K562 (cell line): ENCODE data around the gene KLHDC2. TPM values are rescaled to one million over a fixed set of nuclear protein-coding genes. Genes with fewer than 3 reads are reported as not detected.

Experiments used
- ARID2 ChIP-seq: fragments of 450-650 bp; IDR thresholded peaks from 2 replicates; pipeline ENCODE4 v1.6.1; 2017; ENCODE audit warnings: antibody characterized with exemption, mild to moderate bottlenecking
- CCAR2 ChIP-seq: fragments of 200-400 bp; formaldehyde crosslinking; IDR thresholded peaks from 2 replicates; pipeline ENCODE4 v1.6.1; 2017; ENCODE audit warnings: mild to moderate bottlenecking, low read depth, low read length
- DLX4 ChIP-seq: fragments of 250-450 bp; sonication (Bioruptor Pico); IDR thresholded peaks from 2 replicates; pipeline ENCODE4 v1.6.1; 2021; ENCODE audit warnings: mild to moderate bottlenecking
- ELK1 ChIP-seq: sonication (generic); formaldehyde crosslinking; IDR thresholded peaks from 2 replicates; pipeline ENCODE4 v1.8.1; 2022; ENCODE audit warnings: missing genetic modification reagents
- HLTF ChIP-seq: fragments of 450-650 bp; IDR thresholded peaks from 2 replicates; pipeline ENCODE4 v1.6.1; 2016
- IRF9 ChIP-seq: fragments of 450-650 bp; IDR thresholded peaks from 2 replicates; pipeline ENCODE4 v1.6.1; 2016; ENCODE audit warnings: missing biosample characterization, missing genetic modification characterization
- KLF6 ChIP-seq: fragments of 250-450 bp; sonication (Bioruptor Pico); IDR thresholded peaks from 2 replicates; pipeline ENCODE4 v1.4.0; 2020; ENCODE audit warnings: mild to moderate bottlenecking, moderate library complexity, borderline replicate concordance
- MTA2 ChIP-seq: fragments of 450-650 bp; IDR thresholded peaks from 2 replicates; pipeline ENCODE4 v1.6.1; 2016; ENCODE audit warnings: low read depth
- NONO ChIP-seq, 2 experiments: fragments of 200-400 bp in 1 of 2; fragments of 450-650 bp in 1 of 2; formaldehyde crosslinking in 1 of 2; IDR thresholded peaks; 2 replicates each; pipeline ENCODE4 v1.6.1; 2017; ENCODE audit warnings: low read depth in 2 of 2, mild to moderate bottlenecking in 2 of 2, moderate library complexity in 2 of 2, low read length in 1 of 2
- PHF21A ChIP-seq: fragments of 450-650 bp; IDR thresholded peaks from 2 replicates; pipeline ENCODE4 v1.6.1; 2017; ENCODE audit warnings: low read depth, borderline replicate concordance
- PRDM10 ChIP-seq: fragments of 450-650 bp; IDR thresholded peaks from 2 replicates; pipeline ENCODE4 v1.6.1; 2018; ENCODE audit not compliant: partially characterized antibody
- SAFB ChIP-seq: fragments of 200-400 bp; formaldehyde crosslinking; IDR thresholded peaks from 2 replicates; pipeline ENCODE4 v1.6.1; 2017; ENCODE audit warnings: low read depth, low read length, borderline replicate concordance
- SIX5 ChIP-seq, 2 experiments: IDR thresholded peaks; 2 replicates each; pipeline ENCODE4 v1.6.1; 2011; ENCODE audit warnings: low read length in 2 of 2, borderline replicate concordance in 1 of 2, low read depth in 1 of 2, mild to moderate bottlenecking in 1 of 2, moderate library complexity in 1 of 2; ENCODE audit not compliant: insufficient read depth in 1 of 2
- SNIP1 ChIP-seq: fragments of 450-650 bp; IDR thresholded peaks from 2 replicates; pipeline ENCODE4 v1.7.1; 2017; ENCODE audit warnings: low read depth, mild to moderate bottlenecking
- STAT5A ChIP-seq: IDR thresholded peaks from 2 replicates; pipeline ENCODE4 v1.6.1; 2012; ENCODE audit warnings: low read length, inconsistent platforms, borderline replicate concordance
- TRIM25 ChIP-seq: fragments of 450-650 bp; IDR thresholded peaks from 2 replicates; pipeline ENCODE4 v1.7.0; 2016; ENCODE audit warnings: borderline replicate concordance
- ZFP36 ChIP-seq: fragments of 150-350 bp; IDR thresholded peaks from 2 replicates; pipeline ENCODE4 v1.6.1; 2018; ENCODE audit warnings: low read length, low read depth; ENCODE audit not compliant: partially characterized antibody
- ZNF354B ChIP-seq: fragments of 250-450 bp; sonication (Bioruptor Pico); IDR thresholded peaks from 2 replicates; pipeline ENCODE4 v1.4.0; 2020
- polyA plus RNA-seq, 8 experiments: library from polyadenylated mRNA; depleted of rRNA in 4 of 8; stranded (reverse) in 5 of 8; unstranded in 3 of 8; fragments of >200 nt; fragmentation: Nextera tagmentation in 2 of 8; fragmentation: Illumina TruSeq in 1 of 8; extraction: Ambion mirVana in 2 of 8; extraction: Trizol in 1 of 8; gene quantifications; 2 replicates each; pipeline versions ENCODE4 v1.2.1 to v1.2.3, GENCODE V29; 2011 to 2014; ENCODE audit warnings: inconsistent platforms in 1 of 8, missing spikeins in 1 of 8
- total RNA-seq, 7 experiments: library from RNA; depleted of rRNA in 6 of 7; stranded (reverse); fragments of >200 nt in 6 of 7; fragmentation: Illumina TruSeq in 2 of 7; extraction: Trizol in 2 of 7; gene quantifications; 2 replicates each; pipeline versions ENCODE4 v1.2.1 to v1.2.3, GENCODE V29; 2011 to 2021; ENCODE audit warnings: low replicate concordance in 1 of 7

The KLHDC2 gene
- total and polyA plus RNA-seq, 9 of the 15 experiments (the other 6 are each of a cell fraction or from before 2014, with no cell fraction given) = 6.3 to 41.7 (median 20.0) TPM

- TF ChIP-seq SAFB (no peak), KLF6 (CRISPR knock-in tag) (no peak), HLTF (no peak), NONO (IDR thresholded peaks at IDR 0.05; ENCODE audit: low read depth in 2 of 2, low read length in 1 of 2) (peak; percentile 32 to 74; a peak in 3 of 4 replicates), ZFP36 (no peak), IRF9 (tag) (no peak), PRDM10 (no peak), SNIP1 (no peak), ARID2 (no peak), ELK1 (no peak), CCAR2 (no peak), MTA2 (no peak), STAT5A (no peak), DLX4 (CRISPR knock-in tag) (no peak), ZNF354B (CRISPR knock-in tag) (no peak), TRIM25 (no peak), PHF21A (no peak), SIX5 (IDR thresholded peaks at IDR 0.05; ENCODE audit: borderline replicate concordance in 1 of 2, insufficient read depth in 1 of 2, low read depth in 1 of 2, low read length in 2 of 2) (no peak)
Measured at GRCh38 chr14:49767571-49768300, at the start of gene KLHDC2 (continued).
